HCT116 (cell line): Measurements from ENCODE around the gene WWP2. TPM values are rescaled to one million over a fixed set of nuclear protein-coding genes. Genes with fewer than 3 reads are reported as not detected.

ENCODE experiments used
- ATAC-seq: fragments of 200-7000 bp; cut with Tn5 transposase; 2 replicates; pipeline ENCODE4 v1.9.1; 2020; ENCODE audit warnings: mild to moderate bottlenecking, moderate library complexity
- BruUV-seq: library from RNA; stranded (reverse); fragments of 400-500 nt; replicated peaks from 2 replicates; lab custom pipeline; 2021; lab: Mats Ljungman, UMichigan
- CTCF ChIA-PET: fragments of 300-600 bp; sonication (Branson Sonifier 250); formaldehyde crosslinking; loops from one replicate; lab custom pipeline; 2021; ENCODE audit warnings: antibody characterized with exemption; lab: Charles Lee
- POLR2A ChIA-PET: fragments of 300-600, 350-600 bp; sonication (Branson Sonifier 250); formaldehyde crosslinking; loops from one replicate; lab custom pipeline; 2021; ENCODE audit warnings: antibody characterized with exemption; lab: Charles Lee
- RAD21 ChIA-PET, 2 experiments: fragments of 300-600 bp; sonication (Branson Sonifier 250); formaldehyde crosslinking; loops; one replicate each; lab custom pipeline; 2023; ENCODE audit warnings: low total read pairs in 2 of 2; ENCODE audit not compliant: uncharacterized antibody in 2 of 2, unreplicated experiment in 2 of 2, low non-redundant PET in 1 of 2; lab: Charles Lee
- DNase-seq: peaks from one replicate; pipeline ENCODE4 v3.0.0-alpha.2; 2010; ENCODE audit warnings: low read depth, low spot score
- H2AFZ ChIP-seq: fragments of 200-600 bp; shearing (Covaris generic), sonication (generic); 2 replicates; pipeline ENCODE4 v1.6.1; 2017; ENCODE audit warnings: low read depth, mixed run types, mixed read lengths, antibody characterized with exemption, low read length; ENCODE audit not compliant: poor library complexity, severe bottlenecking
- H3K27ac ChIP-seq: 2 replicates; pipeline ENCODE4 v1.5.1; 2012; ENCODE audit warnings: low read depth, low read length
- H3K27me3 ChIP-seq: fragments of 200-600 bp; sonication (generic); 2 replicates; pipeline ENCODE4 v1.6.1; 2016; ENCODE audit warnings: mixed run types, low read length, mixed read lengths; ENCODE audit not compliant: insufficient read depth
- H3K36me3 ChIP-seq, 2 experiments: fragments of 200-500 bp in 1 of 2; fragments of 200-600 bp in 1 of 2; sonication (Bioruptor generic) in 1 of 2; sonication (generic) in 1 of 2; 2 replicates each; pipeline versions ENCODE4 v1.5.1 to v1.6.1; 2014 to 2016; ENCODE audit warnings: low read length in 2 of 2, inconsistent platforms in 1 of 2, mixed read lengths in 1 of 2, mixed run types in 1 of 2; ENCODE audit not compliant: insufficient read depth in 2 of 2, control insufficient read depth in 1 of 2
- H3K4me1 ChIP-seq, 2 experiments: fragments of 200-600 bp in 1 of 2; sonication (generic) in 1 of 2; 2 replicates each; pipeline versions ENCODE4 v1.5.1 to v1.6.1; 2012 to 2017; ENCODE audit warnings: low read length in 2 of 2, inconsistent platforms in 1 of 2, mild to moderate bottlenecking in 1 of 2, mixed read lengths in 1 of 2, mixed run types in 1 of 2, moderate library complexity in 1 of 2; ENCODE audit not compliant: insufficient read depth in 2 of 2, control insufficient read depth in 1 of 2
- H3K4me2 ChIP-seq: fragments of 200-600 bp; sonication (generic); 2 replicates; pipeline ENCODE4 v1.6.1; 2017; ENCODE audit warnings: mixed run types, low read length, mixed read lengths
- H3K4me3 ChIP-seq, 2 experiments: fragments of 200-600 bp in 1 of 2; sonication (generic) in 1 of 2; replicated peaks in 1 of 2; 2 replicates each; pipeline ENCODE4 v1.5.1; 2011 to 2016; ENCODE audit warnings: low read length in 2 of 2, control low read depth in 1 of 2, low read depth in 1 of 2, mild to moderate bottlenecking in 1 of 2, mixed read lengths in 1 of 2, mixed run types in 1 of 2
- H3K79me2 ChIP-seq: fragments of 200-600 bp; sonication (generic); 2 replicates; pipeline ENCODE4 v1.6.1; 2017; ENCODE audit warnings: mild to moderate bottlenecking, mixed run types, low read length, moderate library complexity, mixed read lengths; ENCODE audit not compliant: insufficient read depth
- H3K9ac ChIP-seq: fragments of 200-600 bp; sonication (generic); 2 replicates; pipeline ENCODE4 v1.6.1; 2016; ENCODE audit warnings: low read length, mixed read lengths
- H3K9me2 ChIP-seq: fragments of 200-600 bp; sonication (generic), shearing (Covaris generic); 2 replicates; pipeline ENCODE4 v1.6.1; 2017; ENCODE audit warnings: mixed run types, mild to moderate bottlenecking, moderate library complexity; ENCODE audit not compliant: insufficient read depth
- H3K9me3 ChIP-seq, 2 experiments: fragments of 200-500 bp in 1 of 2; fragments of 200-600 bp in 1 of 2; sonication (Bioruptor generic) in 1 of 2; sonication (generic) in 1 of 2; 2 replicates each; pipeline ENCODE4 v1.6.1; 2014 to 2017; ENCODE audit warnings: low read length in 2 of 2, mixed read lengths in 2 of 2, inconsistent platforms in 1 of 2, low read depth in 1 of 2, mild to moderate bottlenecking in 1 of 2, mixed run types in 1 of 2, moderate library complexity in 1 of 2; ENCODE audit not compliant: control insufficient read depth in 1 of 2, insufficient read depth in 1 of 2
- H4K20me1 ChIP-seq: fragments of 200-600 bp; sonication (generic), shearing (Covaris generic); 2 replicates; pipeline ENCODE4 v1.6.1; 2017; ENCODE audit warnings: mixed run types, mild to moderate bottlenecking, moderate library complexity; ENCODE audit not compliant: insufficient read depth
- CBX3 ChIP-seq: IDR thresholded peaks from 2 replicates; pipeline ENCODE4 v1.6.1; 2012; ENCODE audit warnings: low read depth
- EGR1 ChIP-seq: IDR thresholded peaks from 2 replicates; pipeline ENCODE4 v1.6.1; 2012; ENCODE audit warnings: low read depth
- ELF1 ChIP-seq: IDR thresholded peaks from 2 replicates; pipeline ENCODE4 v1.6.1; 2012; ENCODE audit warnings: low read depth, borderline replicate concordance
- EZH2 ChIP-seq: fragments of 200-600 bp; sonication (generic); IDR thresholded peaks from 2 replicates; pipeline ENCODE4 v1.6.1; 2017; ENCODE audit warnings: antibody characterized with exemption, mixed run types
- EZH2phosphoT487 ChIP-seq: fragments of 200-600 bp; IDR thresholded peaks from 2 replicates; pipeline ENCODE4 v1.6.1; 2018; ENCODE audit warnings: antibody characterized with exemption, borderline replicate concordance
- FOSL1 ChIP-seq: IDR thresholded peaks from 2 replicates; pipeline ENCODE4 v1.6.1; 2012; ENCODE audit warnings: low read depth
- JUND ChIP-seq: IDR thresholded peaks from 2 replicates; pipeline ENCODE4 v1.6.1; 2012
- MAX ChIP-seq: IDR thresholded peaks from 2 replicates; pipeline ENCODE4 v1.6.1; 2012
- RAD21 ChIP-seq: IDR thresholded peaks from 2 replicates; pipeline ENCODE4 v1.6.1; 2012; ENCODE audit warnings: low read depth, mild to moderate bottlenecking
- SIN3A ChIP-seq: IDR thresholded peaks from 2 replicates; pipeline ENCODE4 v1.6.1; 2012; ENCODE audit warnings: low read depth
- SRF ChIP-seq: IDR thresholded peaks from 2 replicates; pipeline ENCODE4 v1.6.1; 2012; ENCODE audit warnings: low read depth
- TCF7L2 ChIP-seq: IDR thresholded peaks from 2 replicates; pipeline ENCODE4 v1.7.0; 2011; ENCODE audit warnings: borderline replicate concordance, inconsistent platforms; ENCODE audit not compliant: insufficient read depth, insufficient read length; ENCODE audit errors: extremely low read depth
- YY1 ChIP-seq: IDR thresholded peaks from 2 replicates; pipeline ENCODE4 v1.6.1; 2011; ENCODE audit warnings: low read length, low read depth, moderate library complexity, mild to moderate bottlenecking; ENCODE audit not compliant: insufficient replicate concordance; ENCODE audit errors: extremely low read depth
- ZBTB33 ChIP-seq: IDR thresholded peaks from 2 replicates; pipeline ENCODE4 v1.6.1; 2011; ENCODE audit warnings: mild to moderate bottlenecking, low read length, moderate library complexity; ENCODE audit not compliant: insufficient replicate concordance; ENCODE audit errors: extremely low read depth
- ZFX ChIP-seq: fragments of 450-650 bp; IDR thresholded peaks from 2 replicates; pipeline ENCODE4 v1.6.1; 2017
- ZNF274 ChIP-seq: fragments of 200-500 bp; sonication (Bioruptor generic); IDR thresholded peaks from 2 replicates; pipeline ENCODE4 v1.6.1; 2014; ENCODE audit warnings: mild to moderate bottlenecking, low read depth, low read length, inconsistent platforms
- intact Hi-C: fragments of 100-400 bp; cut with micrococcal nuclease; formaldehyde crosslinking; loops from 2 replicates; pipeline ENCODE4 v1.10.0; 2022
- total RNA-seq: library from RNA; stranded (reverse); gene quantifications from one replicate; pipeline ENCODE4 v1.2.1, GENCODE V29; 2021; ENCODE audit not compliant: unreplicated experiment
- TF ChIP-seq, protein P1 (sequence below): IDR thresholded peaks from 2 replicates; pipeline ENCODE4 v1.6.1; 2012; ENCODE audit warnings: low read depth
- TF ChIP-seq, protein P2 (sequence below): IDR thresholded peaks from 2 replicates; pipeline ENCODE4 v1.6.1; 2012
- TF ChIP-seq, protein P3 (sequence below), 3 experiments: fragments of 200-600 bp in 1 of 3; sonication (generic) in 1 of 3; IDR thresholded peaks in 2 of 3; conservative IDR thresholded peaks in 1 of 3; 2 replicates each; pipeline ENCODE4 v1.5.1; 2012 to 2017; ENCODE audit warnings: low read depth in 2 of 3, low read length in 2 of 3, antibody characterized with exemption in 1 of 3, borderline replicate concordance in 1 of 3, control low read depth in 1 of 3, mild to moderate bottlenecking in 1 of 3, mixed read lengths in 1 of 3, mixed run types in 1 of 3, moderate library complexity in 1 of 3; ENCODE audit not compliant: insufficient read depth in 1 of 3

WWP2 gene
- total RNA-seq, 1 experiment from 2014 or later, result 44.2 TPM

- H4K20me1 ChIP-seq, result no peaks in the 10 kb centered on the region
- DNase-seq, result no peak
- H3K36me3 ChIP-seq, result peaks cover 0 to 2% of the 10 kb centered on the region in 2 experiments; a peak in 1 of 4 replicates
- TF ChIP-seq EZH2phosphoT487 (no peak), TCF7L2 (no peak), ZNF274 (no peak), JUND (no peak), ZFX (no peak), ZBTB33 (no peak), CBX3 (no peak), FOSL1 (no peak), ELF1 (no peak), EZH2 (no peak), RAD21 (no peak), SIN3A (no peak), YY1 (no peak), MAX (no peak), EGR1 (no peak), SRF (no peak)
- TF ChIP-seq, protein P1, sequence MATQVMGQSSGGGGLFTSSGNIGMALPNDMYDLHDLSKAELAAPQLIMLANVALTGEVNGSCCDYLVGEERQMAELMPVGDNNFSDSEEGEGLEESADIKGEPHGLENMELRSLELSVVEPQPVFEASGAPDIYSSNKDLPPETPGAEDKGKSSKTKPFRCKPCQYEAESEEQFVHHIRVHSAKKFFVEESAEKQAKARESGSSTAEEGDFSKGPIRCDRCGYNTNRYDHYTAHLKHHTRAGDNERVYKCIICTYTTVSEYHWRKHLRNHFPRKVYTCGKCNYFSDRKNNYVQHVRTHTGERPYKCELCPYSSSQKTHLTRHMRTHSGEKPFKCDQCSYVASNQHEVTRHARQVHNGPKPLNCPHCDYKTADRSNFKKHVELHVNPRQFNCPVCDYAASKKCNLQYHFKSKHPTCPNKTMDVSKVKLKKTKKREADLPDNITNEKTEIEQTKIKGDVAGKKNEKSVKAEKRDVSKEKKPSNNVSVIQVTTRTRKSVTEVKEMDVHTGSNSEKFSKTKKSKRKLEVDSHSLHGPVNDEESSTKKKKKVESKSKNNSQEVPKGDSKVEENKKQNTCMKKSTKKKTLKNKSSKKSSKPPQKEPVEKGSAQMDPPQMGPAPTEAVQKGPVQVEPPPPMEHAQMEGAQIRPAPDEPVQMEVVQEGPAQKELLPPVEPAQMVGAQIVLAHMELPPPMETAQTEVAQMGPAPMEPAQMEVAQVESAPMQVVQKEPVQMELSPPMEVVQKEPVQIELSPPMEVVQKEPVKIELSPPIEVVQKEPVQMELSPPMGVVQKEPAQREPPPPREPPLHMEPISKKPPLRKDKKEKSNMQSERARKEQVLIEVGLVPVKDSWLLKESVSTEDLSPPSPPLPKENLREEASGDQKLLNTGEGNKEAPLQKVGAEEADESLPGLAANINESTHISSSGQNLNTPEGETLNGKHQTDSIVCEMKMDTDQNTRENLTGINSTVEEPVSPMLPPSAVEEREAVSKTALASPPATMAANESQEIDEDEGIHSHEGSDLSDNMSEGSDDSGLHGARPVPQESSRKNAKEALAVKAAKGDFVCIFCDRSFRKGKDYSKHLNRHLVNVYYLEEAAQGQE, result no peak
- TF ChIP-seq, protein P2, sequence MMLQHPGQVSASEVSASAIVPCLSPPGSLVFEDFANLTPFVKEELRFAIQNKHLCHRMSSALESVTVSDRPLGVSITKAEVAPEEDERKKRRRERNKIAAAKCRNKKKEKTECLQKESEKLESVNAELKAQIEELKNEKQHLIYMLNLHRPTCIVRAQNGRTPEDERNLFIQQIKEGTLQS, result no peak
- TF ChIP-seq, protein P3, sequence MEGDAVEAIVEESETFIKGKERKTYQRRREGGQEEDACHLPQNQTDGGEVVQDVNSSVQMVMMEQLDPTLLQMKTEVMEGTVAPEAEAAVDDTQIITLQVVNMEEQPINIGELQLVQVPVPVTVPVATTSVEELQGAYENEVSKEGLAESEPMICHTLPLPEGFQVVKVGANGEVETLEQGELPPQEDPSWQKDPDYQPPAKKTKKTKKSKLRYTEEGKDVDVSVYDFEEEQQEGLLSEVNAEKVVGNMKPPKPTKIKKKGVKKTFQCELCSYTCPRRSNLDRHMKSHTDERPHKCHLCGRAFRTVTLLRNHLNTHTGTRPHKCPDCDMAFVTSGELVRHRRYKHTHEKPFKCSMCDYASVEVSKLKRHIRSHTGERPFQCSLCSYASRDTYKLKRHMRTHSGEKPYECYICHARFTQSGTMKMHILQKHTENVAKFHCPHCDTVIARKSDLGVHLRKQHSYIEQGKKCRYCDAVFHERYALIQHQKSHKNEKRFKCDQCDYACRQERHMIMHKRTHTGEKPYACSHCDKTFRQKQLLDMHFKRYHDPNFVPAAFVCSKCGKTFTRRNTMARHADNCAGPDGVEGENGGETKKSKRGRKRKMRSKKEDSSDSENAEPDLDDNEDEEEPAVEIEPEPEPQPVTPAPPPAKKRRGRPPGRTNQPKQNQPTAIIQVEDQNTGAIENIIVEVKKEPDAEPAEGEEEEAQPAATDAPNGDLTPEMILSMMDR (IDR thresholded peaks at IDR 0.05 in 2 of 3, conservative IDR thresholded peaks at IDR 0.05 in 1 of 3; ENCODE audit: borderline replicate concordance in 1 of 3, insufficient read depth in 1 of 3, low read depth in 2 of 3, low read length in 2 of 3), result no peak
- TF ChIP-seq, all 23 proteins: peak for 0
- Histone ChIP-seq H3K9ac (no peak overlapping the region), H3K9me2 (no peaks in the 10 kb centered on the region), H3K27me3 (no peaks in the 10 kb centered on the region), H3K9me3 (no peaks in the 10 kb centered on the region), H3K4me1 (no peaks in the 10 kb centered on the region), H3K79me2 (no peaks in the 10 kb centered on the region), H3K4me3 (no peak overlapping the region), H3K4me2 (no peak overlapping the region), H3K27ac (no peak overlapping the region), H2AFZ (no peak overlapping the region)
- RAD21 ChIA-PET, result no interaction called here
- ATAC-seq, result no peak
- CTCF ChIA-PET, result interaction anchor here (1.0 kb wide), 1 partner anchor 18 kb away, joined by 3 read pairs; no protein-coding TSS in a partner anchor
- intact Hi-C loops, result no loop called here
- BruUV-seq, result no TSS peak
- POLR2A ChIA-PET, result no interaction called here
These were observed 78.8 kb downstream of the WWP2 start for GRCh38 chr16:69840975-69841374.
